HCT116 (cell line): ENCODE data around the gene NTN5.

Source experiments
- CTCF ChIP-seq, 3 experiments: fragments of 200-600 bp in 1 of 3; sonication (generic) in 1 of 3; IDR thresholded peaks in 2 of 3; conservative IDR thresholded peaks in 1 of 3; 2 replicates each; pipeline ENCODE4 v1.5.1; 2012 to 2017; ENCODE audit warnings: low read depth in 2 of 3, low read length in 2 of 3, antibody characterized with exemption in 1 of 3, borderline replicate concordance in 1 of 3, control low read depth in 1 of 3, mild to moderate bottlenecking in 1 of 3, mixed read lengths in 1 of 3, mixed run types in 1 of 3, moderate library complexity in 1 of 3; ENCODE audit not compliant: insufficient read depth in 1 of 3
- POLR2AphosphoS5 ChIP-seq: IDR thresholded peaks from 2 replicates; pipeline ENCODE4 v1.6.1; 2011; ENCODE audit warnings: mild to moderate bottlenecking, low read depth, low read length, moderate library complexity
- SIN3A ChIP-seq: IDR thresholded peaks from 2 replicates; pipeline ENCODE4 v1.6.1; 2012; ENCODE audit warnings: low read depth
- YY1 ChIP-seq: IDR thresholded peaks from 2 replicates; pipeline ENCODE4 v1.6.1; 2011; ENCODE audit warnings: low read length, low read depth, moderate library complexity, mild to moderate bottlenecking; ENCODE audit not compliant: insufficient replicate concordance; ENCODE audit errors: extremely low read depth
- TF ChIP-seq, protein P1 (sequence below): IDR thresholded peaks from 2 replicates; pipeline ENCODE4 v1.6.1; 2012; ENCODE audit warnings: low read depth

- TF ChIP-seq, protein P1, sequence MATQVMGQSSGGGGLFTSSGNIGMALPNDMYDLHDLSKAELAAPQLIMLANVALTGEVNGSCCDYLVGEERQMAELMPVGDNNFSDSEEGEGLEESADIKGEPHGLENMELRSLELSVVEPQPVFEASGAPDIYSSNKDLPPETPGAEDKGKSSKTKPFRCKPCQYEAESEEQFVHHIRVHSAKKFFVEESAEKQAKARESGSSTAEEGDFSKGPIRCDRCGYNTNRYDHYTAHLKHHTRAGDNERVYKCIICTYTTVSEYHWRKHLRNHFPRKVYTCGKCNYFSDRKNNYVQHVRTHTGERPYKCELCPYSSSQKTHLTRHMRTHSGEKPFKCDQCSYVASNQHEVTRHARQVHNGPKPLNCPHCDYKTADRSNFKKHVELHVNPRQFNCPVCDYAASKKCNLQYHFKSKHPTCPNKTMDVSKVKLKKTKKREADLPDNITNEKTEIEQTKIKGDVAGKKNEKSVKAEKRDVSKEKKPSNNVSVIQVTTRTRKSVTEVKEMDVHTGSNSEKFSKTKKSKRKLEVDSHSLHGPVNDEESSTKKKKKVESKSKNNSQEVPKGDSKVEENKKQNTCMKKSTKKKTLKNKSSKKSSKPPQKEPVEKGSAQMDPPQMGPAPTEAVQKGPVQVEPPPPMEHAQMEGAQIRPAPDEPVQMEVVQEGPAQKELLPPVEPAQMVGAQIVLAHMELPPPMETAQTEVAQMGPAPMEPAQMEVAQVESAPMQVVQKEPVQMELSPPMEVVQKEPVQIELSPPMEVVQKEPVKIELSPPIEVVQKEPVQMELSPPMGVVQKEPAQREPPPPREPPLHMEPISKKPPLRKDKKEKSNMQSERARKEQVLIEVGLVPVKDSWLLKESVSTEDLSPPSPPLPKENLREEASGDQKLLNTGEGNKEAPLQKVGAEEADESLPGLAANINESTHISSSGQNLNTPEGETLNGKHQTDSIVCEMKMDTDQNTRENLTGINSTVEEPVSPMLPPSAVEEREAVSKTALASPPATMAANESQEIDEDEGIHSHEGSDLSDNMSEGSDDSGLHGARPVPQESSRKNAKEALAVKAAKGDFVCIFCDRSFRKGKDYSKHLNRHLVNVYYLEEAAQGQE = no peak
- TF ChIP-seq POLR2AphosphoS5 (no peak), YY1 (no peak), SIN3A (no peak), CTCF (IDR thresholded peaks at IDR 0.05 in 2 of 3, conservative IDR thresholded peaks at IDR 0.05 in 1 of 3; ENCODE audit: borderline replicate concordance in 1 of 3, insufficient read depth in 1 of 3, low read depth in 2 of 3, low read length in 2 of 3) (no peak)
Measured at GRCh38 chr19:48670699-48671445, 1.9 kb downstream of the NTN5 start.
